ENCODE results near the gene KANSL1L.

DNA sequence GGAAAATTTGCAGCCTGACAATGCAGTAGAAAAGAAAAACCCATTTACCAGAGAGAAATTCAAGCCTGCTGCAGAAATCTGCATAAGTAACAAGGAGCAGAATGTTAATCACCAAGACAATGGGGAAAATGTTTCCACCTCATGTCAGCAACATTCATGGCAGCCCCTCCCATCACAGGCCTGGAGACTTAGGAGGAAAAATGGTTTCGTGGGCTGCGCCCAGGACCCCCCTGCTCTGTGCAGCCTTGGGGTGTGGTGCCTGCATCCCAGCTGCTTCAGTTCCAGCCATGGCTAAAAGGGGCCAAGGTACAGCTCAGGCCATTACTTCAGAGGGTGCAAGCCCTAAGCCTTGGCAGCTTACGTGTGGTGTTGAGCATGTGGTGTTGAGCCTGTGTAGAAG lies 115.4 kb downstream of the KANSL1L start:
- TF ChIP-seq, protein P1, sequence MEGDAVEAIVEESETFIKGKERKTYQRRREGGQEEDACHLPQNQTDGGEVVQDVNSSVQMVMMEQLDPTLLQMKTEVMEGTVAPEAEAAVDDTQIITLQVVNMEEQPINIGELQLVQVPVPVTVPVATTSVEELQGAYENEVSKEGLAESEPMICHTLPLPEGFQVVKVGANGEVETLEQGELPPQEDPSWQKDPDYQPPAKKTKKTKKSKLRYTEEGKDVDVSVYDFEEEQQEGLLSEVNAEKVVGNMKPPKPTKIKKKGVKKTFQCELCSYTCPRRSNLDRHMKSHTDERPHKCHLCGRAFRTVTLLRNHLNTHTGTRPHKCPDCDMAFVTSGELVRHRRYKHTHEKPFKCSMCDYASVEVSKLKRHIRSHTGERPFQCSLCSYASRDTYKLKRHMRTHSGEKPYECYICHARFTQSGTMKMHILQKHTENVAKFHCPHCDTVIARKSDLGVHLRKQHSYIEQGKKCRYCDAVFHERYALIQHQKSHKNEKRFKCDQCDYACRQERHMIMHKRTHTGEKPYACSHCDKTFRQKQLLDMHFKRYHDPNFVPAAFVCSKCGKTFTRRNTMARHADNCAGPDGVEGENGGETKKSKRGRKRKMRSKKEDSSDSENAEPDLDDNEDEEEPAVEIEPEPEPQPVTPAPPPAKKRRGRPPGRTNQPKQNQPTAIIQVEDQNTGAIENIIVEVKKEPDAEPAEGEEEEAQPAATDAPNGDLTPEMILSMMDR (IDR thresholded peaks at IDR 0.05; ENCODE audit: low read length), result no peak
- no peak for TF ChIP-seq EZH2 (IDR thresholded peaks at IDR 0.05; ENCODE audit: borderline replicate concordance, low read length)

All from OCI-LY1 (cell line).